ENCODE results near the gene VPS13A. TPM values are rescaled to one million over a fixed set of nuclear protein-coding genes. Genes with fewer than 3 reads are reported as not detected.
A peak's percentile ranks its signal among the peaks of the same experiment; 100 is the strongest.

VPS13A gene
- 30.3 TPM for total RNA-seq

DNA sequence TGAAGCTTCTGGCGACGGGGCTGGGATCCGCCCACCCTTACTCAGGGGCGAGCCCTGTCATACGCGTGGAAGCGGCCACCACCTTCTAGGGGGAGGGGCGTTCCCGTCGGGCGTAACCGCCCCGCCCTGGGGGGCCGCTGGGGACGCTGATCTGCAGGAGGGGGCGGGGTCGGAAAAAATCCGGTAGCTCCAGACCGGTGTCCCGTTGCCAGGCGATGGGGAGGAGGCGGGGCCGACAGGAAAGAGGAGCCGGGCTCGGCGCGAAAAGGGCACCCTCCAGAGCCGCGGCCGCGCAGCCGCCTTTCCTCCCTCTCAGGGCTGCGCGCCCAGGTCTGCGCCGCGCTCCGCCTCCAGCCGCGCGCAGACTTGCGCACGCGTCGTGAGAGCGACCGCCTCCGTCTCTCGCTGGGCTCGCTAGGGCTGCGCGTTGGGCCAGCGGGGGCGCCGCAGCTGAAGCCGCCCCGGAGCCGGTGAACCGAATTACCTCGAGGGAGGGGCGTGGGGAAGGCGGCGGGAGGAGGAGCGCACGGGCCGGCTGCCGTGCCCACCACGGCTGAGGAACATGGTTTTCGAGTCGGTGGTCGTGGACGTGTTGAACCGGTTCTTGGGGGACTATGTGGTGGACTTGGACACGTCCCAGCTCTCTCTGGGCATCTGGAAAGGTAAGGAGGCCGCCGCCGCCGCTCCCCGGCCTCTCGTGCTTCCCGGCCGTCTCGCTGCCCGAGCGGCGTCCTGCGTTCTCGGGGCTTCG is at the start of gene VPS13A:
TSS of gene VPS13A (plus strand) at position 392 of the 751 bp plus-strand sequence. CDS start at position 563, 171 bp downstream.
- DNase-seq (ENCODE audit: low spot score) (peak; percentile 92), ATAC-seq (peak; percentile 96)
- intact Hi-C loops (cut with DNase I): no loop called here

DNA sequence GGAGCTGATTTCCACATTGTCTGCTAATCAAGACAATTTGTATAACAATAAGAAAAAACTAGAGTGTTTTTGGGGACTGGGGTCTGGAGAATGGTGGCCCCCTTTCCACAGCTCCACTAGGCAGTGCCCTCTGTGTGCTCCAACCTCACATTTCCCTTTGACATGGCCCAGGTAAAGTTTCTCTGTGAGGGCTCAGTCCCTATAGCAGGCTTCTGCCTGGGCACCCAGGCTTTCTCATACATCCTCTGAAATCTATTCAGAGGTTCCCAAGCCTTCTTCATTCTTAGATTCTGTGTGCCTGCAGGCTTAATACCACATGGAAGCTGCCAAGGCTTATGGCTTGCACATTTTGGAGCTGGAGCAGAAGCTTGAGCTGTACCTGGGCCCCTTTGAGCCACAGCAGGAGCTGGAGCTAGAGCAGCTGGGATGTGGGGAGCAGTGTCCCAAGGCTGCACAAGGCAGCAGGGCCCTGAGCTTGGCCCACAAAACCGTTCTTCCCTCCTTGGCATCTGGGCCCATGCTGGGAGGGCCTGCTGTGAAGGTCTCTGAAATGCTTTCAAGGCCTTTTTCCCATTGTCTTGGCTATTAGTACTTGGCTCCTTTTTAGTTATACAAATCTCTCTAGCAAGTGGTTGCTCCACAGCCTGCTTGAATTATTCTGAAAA is 49.1 kb upstream of the VPS13A start:
- ATAC-seq: no peak
- DNase-seq (ENCODE audit: low spot score): no peak
- intact Hi-C loops (cut with DNase I): no loop called here

DNA sequence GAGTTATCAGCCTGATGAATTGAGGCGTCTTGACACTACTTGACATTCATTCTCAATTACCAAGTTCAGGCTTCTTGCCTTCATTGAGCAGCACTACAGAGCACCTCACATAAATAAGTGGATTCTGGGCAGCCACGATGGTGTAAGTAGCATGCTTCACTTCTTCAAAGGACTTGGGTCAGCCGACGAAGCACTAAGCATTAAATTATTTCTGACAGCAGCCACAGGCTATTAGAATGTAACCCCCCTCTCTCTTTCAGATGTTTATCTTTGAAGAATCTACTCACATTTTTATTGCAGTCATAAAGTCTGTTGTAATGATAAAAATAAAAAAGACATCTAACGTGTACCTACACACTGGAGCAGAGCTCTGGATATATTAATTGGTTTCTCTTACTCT is 45.9 kb upstream of the VPS13A start:
- DNase-seq (ENCODE audit: low spot score): no peak
- no peak for ATAC-seq

DNA sequence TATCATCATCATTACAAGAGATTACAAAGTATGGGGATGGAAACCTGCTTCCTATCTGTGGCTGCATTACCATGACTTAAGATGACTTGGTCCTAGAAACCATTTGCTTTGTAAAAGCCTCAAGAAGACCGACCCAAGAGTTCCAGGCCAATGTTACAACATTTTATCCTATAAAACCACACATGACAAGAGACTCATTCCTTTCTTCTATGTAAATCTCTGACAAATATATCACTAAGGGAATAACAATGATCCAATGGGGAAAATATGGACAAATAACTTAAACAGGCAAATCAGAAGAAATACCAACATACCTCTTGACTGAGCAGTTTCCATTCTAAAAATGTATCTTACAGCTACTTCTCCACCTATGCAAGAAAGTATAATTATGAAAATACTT is 44.3 kb upstream of the VPS13A start:
- ATAC-seq (no peak), DNase-seq (ENCODE audit: low spot score) (no peak)
- intact Hi-C loops (cut with DNase I): no loop called here

More for the DNA sequence above, 45.9 kb upstream of the VPS13A start:
- intact Hi-C loops (cut with DNase I): no loop called here

GRCh38 chr9:77142366-77142765 is 35.0 kb upstream of the VPS13A start:
- no peak for DNase-seq (ENCODE audit: low spot score)
- ATAC-seq: no peak
- intact Hi-C loops (cut with DNase I): no loop called here

DNA sequence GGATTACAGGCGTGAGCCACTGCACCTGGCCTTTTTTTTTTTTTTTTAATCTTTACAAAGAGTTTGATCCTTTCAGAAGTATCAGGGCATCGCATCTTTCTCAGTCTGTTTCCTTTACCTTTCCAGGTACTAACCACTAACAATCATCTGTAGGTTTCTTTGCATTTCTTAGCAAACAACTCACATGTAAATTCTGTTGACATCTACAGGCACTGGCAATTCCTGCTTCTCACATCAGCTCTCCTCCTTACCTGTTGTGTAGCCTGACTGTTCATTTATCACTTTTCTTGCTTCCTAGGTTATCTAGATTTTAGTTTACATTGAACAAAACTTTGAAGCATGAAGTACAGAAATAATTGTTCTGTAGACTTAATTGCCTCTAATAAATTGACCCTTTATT is 27.5 kb upstream of the VPS13A start:
- no peak for ATAC-seq
- intact Hi-C loops (cut with DNase I): no loop called here
- DNase-seq (ENCODE audit: low spot score): no peak

DNA sequence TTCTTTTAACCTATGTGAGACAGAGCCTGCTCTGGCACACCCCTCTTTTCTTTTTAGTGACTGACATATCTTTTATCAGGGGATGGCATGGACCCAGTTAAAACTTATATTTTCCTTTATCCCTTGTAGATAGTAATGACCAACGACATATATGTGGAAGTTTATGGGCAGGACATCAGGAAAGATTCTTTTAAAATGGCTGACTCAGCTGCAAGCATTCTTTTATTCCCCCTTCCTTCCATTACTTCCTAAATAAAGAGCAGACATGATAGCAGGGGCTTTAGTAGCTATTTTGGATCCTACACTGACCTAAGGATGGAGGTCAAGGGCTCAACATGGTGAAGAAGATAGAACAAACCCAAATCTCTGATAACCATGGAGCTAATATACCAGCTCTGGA is 25.0 kb upstream of the VPS13A start:
- DNase-seq (ENCODE audit: low spot score): no peak
- ATAC-seq: no peak
- intact Hi-C loops (cut with DNase I): no loop called here

DNA sequence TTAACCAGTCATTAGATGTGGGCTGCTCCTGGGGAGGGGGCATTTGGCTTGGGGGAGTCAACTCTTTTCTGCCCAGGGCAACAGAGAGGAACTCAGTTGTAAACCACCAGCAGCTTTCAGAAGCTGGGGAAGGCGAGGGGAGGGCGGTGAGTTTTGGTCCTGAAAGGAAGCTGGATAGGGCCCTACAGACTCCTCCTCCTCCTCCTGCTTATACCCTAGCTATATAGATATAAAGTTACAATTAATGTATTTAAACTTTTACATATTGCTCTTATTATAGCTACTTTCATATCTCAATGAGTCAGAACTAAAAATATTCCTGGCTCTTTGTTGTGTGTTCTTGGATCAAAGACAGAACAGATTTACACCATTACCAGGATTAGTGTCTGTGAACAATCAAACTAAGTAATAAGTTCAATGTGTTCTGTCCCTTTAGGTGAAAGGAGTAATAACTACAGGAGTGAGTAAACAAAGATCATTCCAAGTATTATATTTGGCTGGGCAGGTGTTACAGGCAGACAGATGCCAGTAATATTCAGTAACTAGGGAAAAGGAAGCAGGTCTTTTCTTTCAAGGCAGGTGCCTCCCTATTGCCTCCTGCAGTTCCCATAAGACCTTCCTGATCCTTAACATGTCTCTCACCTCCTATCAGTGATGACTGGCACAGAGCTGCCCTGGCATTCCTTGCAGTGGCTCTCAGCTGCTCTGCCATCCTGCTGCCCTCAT is 20.5 kb upstream of the VPS13A start:
- intact Hi-C loops (cut with DNase I): no loop called here
- no peak for ATAC-seq
- DNase-seq (ENCODE audit: low spot score): no peak

DNA sequence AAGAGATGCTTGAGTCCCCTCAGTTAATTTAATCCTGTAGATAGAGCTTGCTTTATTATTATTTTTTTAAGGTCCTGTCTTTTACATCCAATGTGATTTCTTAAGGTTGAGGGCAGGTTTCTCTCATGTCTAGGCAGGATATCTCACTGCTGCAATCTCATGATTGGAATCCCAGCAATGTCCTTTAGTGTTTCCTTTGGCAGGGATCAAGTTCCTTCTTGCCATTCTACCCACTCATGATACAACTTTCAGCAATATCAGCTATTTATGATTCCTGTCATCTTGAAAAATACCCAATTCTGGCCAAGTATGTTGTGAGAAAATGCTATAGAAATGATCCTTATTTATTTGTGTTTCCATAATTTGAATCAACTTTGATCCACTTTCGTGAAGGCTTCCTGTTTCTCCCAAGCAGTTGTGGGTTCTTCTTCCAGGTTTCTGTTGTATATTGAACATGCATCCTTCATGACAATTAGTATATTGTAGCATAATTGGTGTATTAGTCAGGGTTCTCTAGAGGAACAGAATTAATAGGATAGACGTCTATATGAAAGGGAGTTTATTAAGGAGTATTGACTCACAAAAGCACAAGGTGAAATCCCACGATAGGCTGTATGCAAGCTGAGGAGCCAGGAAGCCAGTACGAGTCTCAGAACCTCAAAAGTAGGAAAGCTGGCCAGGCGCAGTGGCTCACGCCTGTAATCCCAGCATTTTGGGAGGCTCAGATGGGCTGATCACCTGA is 18.4 kb upstream of the VPS13A start:
- DNase-seq (ENCODE audit: low spot score) (no peak), ATAC-seq (no peak)
- intact Hi-C loops (cut with DNase I): no loop called here

DNA sequence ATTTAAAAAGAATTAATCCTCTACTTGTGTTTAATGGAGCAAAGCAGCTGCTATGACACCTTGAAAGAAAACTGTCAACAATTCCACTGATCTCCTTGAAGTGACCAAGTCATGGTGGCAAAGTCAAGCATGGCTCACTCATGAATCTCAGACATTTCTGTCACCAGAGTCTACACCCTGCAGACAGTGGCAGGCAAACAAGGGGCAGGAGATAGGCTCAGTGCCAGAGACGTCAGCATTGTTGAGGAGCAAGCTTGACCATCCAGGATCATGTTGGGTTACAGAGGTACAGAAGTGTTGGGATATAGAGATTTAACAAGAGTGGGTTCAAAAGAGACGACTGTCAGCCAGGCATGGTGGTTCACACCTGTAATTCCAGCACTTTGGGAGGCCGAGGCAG is 16.1 kb upstream of the VPS13A start:
- no peak for ATAC-seq
- DNase-seq (ENCODE audit: low spot score): no peak
- intact Hi-C loops (cut with DNase I): no loop called here

DNA sequence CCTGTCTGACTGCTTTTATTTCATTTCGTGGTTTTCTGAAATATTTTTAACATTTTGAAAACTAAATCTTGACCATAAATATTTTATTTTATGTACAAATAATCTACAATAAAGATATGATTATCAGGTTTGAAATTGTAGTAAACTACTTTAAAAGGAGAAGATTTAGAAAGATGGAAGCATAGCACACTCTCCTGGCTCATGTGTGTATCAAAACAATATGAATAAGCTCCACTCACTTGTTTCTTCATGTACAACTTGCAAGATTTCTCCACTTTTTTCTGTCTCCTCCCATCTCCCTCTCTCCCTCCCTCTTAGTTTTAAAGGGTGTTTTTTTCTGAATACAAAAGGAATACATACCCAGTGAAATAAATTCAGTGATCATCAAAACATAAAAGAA is 15.4 kb upstream of the VPS13A start:
- DNase-seq (ENCODE audit: low spot score) (no peak), ATAC-seq (no peak)
- intact Hi-C loops (cut with DNase I): no loop called here

DNA sequence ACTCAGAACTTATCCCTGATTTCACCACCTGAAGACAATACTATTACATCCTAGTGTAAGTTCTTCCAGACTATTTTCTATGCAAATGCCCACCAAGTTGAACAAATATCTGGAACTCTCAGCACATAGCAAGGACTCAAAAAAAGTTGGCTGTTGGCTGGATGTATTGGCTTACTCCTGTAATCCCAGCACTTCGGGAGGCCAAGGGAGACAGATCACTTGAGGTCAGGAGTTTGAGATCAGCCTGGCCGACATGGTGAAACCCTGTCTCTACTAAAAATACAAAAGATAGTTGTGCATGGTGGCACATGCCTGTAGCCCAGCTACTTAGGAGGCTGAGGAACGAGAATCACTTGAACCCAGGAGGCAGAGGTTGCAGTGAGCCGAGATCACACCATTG is 15.0 kb upstream of the VPS13A start:
- no peak for ATAC-seq
- DNase-seq (ENCODE audit: low spot score): no peak
- intact Hi-C loops (cut with DNase I): no loop called here

DNA sequence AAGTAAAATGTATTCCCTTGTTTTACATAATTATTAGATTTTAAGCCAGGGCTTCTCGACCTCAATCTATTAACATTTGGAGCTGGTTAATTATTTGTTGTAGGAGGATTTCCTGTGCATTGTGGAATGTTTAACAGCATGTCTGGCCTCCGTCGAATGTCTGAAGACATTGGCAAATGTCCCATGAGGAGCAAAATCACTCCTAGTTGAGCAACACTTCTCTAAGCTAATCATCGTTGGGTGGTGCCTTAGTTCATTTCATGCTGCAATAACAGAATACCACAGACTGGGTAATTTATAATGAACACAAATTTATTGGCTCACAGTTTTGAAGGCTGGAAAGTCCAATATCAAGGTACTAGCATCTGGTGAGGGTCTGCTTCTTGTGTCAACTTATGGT is 13.4 kb upstream of the VPS13A start:
- intact Hi-C loops (cut with DNase I): no loop called here
- ATAC-seq: no peak

DNA sequence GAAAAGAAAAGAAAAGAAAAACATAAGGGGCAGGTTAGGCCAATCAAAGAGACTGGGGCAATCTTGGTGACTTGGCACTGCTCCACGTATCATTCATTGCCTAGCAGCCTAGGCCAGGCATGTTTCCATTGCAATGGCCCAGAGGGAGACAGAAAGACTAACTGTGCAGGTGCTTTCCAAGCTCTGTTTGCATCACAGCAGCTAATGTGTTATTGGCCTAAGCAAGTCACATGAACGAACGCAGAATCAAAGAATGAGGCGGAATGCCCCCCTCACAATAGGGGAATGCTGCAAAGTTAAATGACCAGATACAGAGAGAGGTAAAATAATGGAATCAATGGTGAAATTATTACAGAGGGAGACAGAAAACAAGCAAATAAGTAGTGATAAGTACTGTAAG is 11.1 kb upstream of the VPS13A start:
- intact Hi-C loops (cut with DNase I): no loop called here
- DNase-seq (ENCODE audit: low spot score): no peak
- no peak for ATAC-seq

More for the DNA sequence above, 13.4 kb upstream of the VPS13A start:
- no peak for DNase-seq (ENCODE audit: low spot score)

DNA sequence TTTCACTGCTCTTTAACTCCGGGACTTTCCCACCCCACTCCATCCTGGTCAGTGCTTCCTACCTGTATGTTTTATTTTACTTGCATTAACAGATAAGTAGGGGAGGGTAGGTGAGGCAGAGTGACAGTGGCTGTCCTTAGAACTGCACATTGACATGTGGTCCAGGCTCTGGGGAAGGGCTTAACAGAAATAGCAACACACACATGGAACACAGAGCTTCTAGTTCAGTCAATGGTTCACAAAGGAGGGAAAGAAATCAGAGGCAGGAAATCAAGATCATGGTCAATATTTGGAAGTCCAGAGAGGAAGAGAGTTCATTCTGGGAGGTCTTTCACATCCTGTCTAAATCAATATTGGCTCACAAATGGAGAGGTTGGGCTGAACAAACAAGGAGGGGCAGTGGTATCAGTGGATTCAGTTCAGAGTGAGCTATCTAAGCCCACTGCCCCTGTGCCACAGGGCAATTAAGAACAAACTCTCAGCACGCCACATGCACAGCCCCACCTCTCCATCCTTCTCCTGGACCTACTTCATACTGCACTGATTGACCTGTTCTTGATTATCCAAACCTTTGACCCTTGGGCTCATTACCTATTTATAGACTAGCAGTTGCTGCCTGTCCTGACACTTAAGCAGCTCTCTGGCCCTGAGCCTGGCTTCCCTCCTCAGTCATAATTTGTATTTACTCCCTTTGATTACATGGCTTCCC is 6.2 kb upstream of the VPS13A start:
- intact Hi-C loops (cut with DNase I): no loop called here
- ATAC-seq: no peak
- DNase-seq (ENCODE audit: low spot score): no peak

DNA sequence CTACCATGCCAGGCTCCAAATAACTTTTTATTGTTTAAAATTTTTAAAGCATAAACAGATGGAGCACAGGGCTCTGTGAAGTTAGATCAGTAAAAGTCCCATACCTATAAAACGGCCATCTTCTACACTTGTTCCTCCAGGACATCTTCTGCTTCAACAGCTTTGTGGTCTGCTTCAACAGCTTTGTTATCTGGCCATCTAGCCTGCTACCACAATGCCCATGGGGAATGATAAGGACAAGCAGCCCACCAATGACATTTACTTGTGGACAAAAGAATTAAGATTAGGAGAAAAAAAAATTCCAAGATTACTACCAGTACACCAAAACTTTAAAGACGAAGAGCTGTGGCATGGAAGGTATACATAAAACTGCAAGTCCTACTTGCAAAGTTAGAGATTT is 2.2 kb upstream of the VPS13A start:
- intact Hi-C loops (cut with DNase I): no loop called here
- no peak for ATAC-seq

DNA sequence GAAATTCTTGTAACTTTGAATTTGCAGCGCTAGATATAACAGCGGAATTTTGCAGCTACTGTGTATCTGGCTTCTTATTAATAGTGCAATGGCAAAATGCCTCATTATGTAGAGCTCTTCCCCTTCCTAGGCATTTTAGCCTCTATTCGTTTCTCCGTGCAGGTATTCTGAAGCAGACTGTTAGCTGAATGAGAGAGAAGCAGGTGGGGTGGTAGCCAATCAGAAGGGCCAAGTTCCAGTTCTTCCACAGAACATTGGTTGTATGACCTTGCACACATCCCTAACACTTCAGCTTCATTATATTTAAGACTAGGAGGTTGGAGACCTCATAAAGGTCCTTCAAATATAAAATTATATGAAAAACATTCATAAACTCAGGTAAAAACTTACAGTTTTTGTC is 1.2 kb upstream of the VPS13A start:
- no peak for ATAC-seq
- intact Hi-C loops (cut with DNase I): no loop called here
- no peak for DNase-seq (ENCODE audit: low spot score)

More for the DNA sequence above, 2.2 kb upstream of the VPS13A start:
- DNase-seq (ENCODE audit: low spot score): no peak

GRCh38 chr9:77176686-77177142 is 620 bp upstream of the VPS13A start:
- intact Hi-C loops (cut with DNase I): no loop called here
- DNase-seq (ENCODE audit: low spot score) (no peak), ATAC-seq (no peak)

Data from sciatic nerve (tissue), 2 donors.